A673 (cell line): Measurements from ENCODE around the gene GNG11.

Experiments used
- EZH2 ChIP-seq: fragments of 200-600 bp; sonication (generic); IDR thresholded peaks from 2 replicates; pipeline ENCODE4 v1.6.1; 2017; ENCODE audit warnings: borderline replicate concordance, low read depth, mild to moderate bottlenecking, mixed read lengths, antibody characterized with exemption, low read length; ENCODE audit not compliant: poor library complexity, severe bottlenecking
- TF ChIP-seq, protein P1 (sequence below): fragments of 300-800, 200-600 bp; sonication (generic); conservative IDR thresholded peaks from 2 replicates; pipeline ENCODE4 v1.5.1; 2017; ENCODE audit warnings: low read depth, mild to moderate bottlenecking, antibody characterized with exemption, low read length, moderate library complexity, mixed read lengths

DNA sequence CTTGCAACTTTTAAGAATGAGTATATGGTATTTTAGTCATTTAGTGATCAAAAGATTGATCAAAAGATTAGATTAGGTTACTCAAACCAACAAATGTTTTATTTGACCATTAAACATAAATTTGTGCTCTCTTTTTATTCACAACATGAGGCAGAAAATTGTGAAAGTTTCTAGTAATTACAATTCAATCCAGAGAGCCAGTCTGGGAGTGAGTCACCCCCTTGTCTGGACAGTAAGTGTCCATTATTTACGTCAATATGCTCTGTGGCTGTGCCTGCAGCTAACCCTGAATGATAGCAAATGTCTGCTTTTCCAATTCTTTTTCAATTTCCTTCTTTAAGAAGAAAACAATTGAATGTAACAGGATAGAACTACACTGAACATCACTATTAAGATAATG is 27.9 kb downstream of the GNG11 start:
- TF ChIP-seq, protein P1, sequence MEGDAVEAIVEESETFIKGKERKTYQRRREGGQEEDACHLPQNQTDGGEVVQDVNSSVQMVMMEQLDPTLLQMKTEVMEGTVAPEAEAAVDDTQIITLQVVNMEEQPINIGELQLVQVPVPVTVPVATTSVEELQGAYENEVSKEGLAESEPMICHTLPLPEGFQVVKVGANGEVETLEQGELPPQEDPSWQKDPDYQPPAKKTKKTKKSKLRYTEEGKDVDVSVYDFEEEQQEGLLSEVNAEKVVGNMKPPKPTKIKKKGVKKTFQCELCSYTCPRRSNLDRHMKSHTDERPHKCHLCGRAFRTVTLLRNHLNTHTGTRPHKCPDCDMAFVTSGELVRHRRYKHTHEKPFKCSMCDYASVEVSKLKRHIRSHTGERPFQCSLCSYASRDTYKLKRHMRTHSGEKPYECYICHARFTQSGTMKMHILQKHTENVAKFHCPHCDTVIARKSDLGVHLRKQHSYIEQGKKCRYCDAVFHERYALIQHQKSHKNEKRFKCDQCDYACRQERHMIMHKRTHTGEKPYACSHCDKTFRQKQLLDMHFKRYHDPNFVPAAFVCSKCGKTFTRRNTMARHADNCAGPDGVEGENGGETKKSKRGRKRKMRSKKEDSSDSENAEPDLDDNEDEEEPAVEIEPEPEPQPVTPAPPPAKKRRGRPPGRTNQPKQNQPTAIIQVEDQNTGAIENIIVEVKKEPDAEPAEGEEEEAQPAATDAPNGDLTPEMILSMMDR, result no peak
- TF ChIP-seq EZH2, result no peak
